WERI-Rb-1 (cell line): ENCODE data around the gene SLC38A6.
"Not testable (repeated sequence)": the region's sequence is repeated elsewhere in the genome, so short reads cannot be mapped to it uniquely, and the experiment has no call there.

Experiments used
- DNase-seq: peaks from one replicate; pipeline ENCODE4 v3.0.0-alpha.2; 2020
- H3K27ac ChIP-seq: fragments of 250-450 bp; sonication (Bioruptor Pico); 2 replicates; pipeline ENCODE4 v1.5.1; 2020; ENCODE audit warnings: mild to moderate bottlenecking, moderate library complexity
- H3K27me3 ChIP-seq: fragments of 250-450 bp; sonication (Bioruptor Pico); 2 replicates; pipeline ENCODE4 v1.5.1; 2021; ENCODE audit warnings: mild to moderate bottlenecking, low read depth, moderate library complexity; ENCODE audit not compliant: insufficient read depth, severe bottlenecking
- H3K36me3 ChIP-seq: fragments of 250-450 bp; sonication (Bioruptor Pico); 2 replicates; pipeline ENCODE4 v1.5.1; 2020; ENCODE audit warnings: mild to moderate bottlenecking, moderate library complexity
- H3K4me3 ChIP-seq: 2 replicates; pipeline ENCODE4 v1.5.1; 2011; ENCODE audit warnings: low read depth, mild to moderate bottlenecking, control low read depth, low read length
- H3K9me3 ChIP-seq: fragments of 250-450 bp; sonication (Bioruptor Pico); 2 replicates; pipeline ENCODE4 v1.5.1; 2021; ENCODE audit warnings: mild to moderate bottlenecking, moderate library complexity; ENCODE audit not compliant: severe bottlenecking
- TF ChIP-seq, protein P1 (sequence below): IDR thresholded peaks from 2 replicates; pipeline ENCODE4 v1.5.1; 2011; ENCODE audit warnings: low read depth, mild to moderate bottlenecking, control low read depth, inconsistent platforms, low read length

SLC38A6 gene

DNA sequence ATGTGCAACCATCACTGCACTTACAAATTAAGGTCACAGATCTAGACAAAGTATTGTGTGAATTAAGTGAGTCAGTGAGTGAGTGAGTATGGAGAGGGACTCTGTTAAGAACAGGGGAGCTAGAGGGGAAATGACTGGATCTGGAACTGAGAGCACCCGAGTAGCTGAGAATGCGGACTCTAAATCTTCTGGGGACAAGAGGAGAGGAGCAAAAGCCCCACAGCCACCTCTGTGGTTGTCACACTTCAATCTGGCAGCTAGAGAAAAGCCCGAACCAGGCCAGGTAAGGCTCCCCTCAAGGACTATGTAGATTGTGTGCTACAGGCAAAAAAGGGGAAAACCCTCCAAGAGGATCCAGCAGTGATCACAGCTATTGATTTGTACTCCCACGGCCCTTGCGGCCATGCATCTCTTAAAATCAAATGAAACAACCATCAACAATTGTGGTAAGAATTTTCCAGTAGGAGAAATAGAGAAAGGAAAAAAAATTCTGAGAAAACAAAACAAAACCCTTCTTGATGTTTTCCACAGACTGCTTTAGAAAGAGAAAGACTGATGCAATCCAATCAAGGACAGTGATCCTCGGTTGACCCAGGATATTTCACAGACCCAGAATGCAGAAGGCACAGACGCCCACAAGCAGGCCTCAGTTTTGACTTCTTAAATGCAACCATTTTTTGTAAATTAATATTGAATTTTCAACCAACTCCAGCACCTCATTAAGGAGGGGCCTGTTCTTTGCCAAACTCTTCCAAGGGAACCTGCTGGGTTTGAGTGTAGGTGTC lies 109.6 kb downstream of the SLC38A6 start:
- H3K27ac ChIP-seq, result no peak overlapping the region
- H3K27me3 ChIP-seq, result no peaks in the 10 kb centered on the region
- no peaks in the 10 kb centered on the region for H3K36me3 ChIP-seq
- no peaks in the 10 kb centered on the region for H3K9me3 ChIP-seq
- TF ChIP-seq, protein P1, sequence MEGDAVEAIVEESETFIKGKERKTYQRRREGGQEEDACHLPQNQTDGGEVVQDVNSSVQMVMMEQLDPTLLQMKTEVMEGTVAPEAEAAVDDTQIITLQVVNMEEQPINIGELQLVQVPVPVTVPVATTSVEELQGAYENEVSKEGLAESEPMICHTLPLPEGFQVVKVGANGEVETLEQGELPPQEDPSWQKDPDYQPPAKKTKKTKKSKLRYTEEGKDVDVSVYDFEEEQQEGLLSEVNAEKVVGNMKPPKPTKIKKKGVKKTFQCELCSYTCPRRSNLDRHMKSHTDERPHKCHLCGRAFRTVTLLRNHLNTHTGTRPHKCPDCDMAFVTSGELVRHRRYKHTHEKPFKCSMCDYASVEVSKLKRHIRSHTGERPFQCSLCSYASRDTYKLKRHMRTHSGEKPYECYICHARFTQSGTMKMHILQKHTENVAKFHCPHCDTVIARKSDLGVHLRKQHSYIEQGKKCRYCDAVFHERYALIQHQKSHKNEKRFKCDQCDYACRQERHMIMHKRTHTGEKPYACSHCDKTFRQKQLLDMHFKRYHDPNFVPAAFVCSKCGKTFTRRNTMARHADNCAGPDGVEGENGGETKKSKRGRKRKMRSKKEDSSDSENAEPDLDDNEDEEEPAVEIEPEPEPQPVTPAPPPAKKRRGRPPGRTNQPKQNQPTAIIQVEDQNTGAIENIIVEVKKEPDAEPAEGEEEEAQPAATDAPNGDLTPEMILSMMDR, result no peak
- no peak for DNase-seq
- H3K4me3 ChIP-seq, result no peak overlapping the region

DNA sequence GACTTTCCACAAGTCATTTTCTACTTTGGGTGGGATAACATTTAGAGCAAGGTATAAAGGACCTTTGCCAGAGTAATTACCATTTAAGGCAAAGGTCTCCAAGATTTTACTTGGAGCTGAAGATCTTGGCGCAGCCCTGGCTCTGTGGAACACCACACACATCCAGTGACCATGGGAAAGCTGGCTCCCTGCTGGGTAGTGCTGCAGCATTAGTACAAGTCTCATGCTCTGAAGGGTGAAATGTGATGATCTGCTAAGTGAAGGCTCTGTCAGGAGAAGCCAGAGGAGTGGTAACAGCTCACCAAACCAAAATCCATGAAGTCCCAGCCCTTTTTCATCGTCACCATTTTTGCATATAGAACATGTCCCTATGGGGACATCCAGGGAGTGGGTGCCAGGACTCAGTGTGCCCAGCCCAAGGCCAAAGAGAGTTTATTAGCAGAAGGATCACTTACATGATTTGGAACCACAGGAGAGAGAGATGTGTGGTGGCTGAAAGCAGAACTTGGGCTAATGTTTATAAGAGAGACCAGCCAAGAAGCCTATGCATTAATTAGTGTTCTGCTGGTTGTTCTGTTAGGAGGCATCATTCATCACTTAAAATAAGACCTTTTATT lies 110.7 kb downstream of the SLC38A6 start:
- DNase-seq, result no peak
- Histone ChIP-seq H3K36me3 (no peaks in the 10 kb centered on the region), H3K27me3 (no peaks in the 10 kb centered on the region), H3K4me3 (no peak overlapping the region), H3K9me3 (no peaks in the 10 kb centered on the region), H3K27ac (no peak overlapping the region)
- TF ChIP-seq, protein P1, result no peak

DNA sequence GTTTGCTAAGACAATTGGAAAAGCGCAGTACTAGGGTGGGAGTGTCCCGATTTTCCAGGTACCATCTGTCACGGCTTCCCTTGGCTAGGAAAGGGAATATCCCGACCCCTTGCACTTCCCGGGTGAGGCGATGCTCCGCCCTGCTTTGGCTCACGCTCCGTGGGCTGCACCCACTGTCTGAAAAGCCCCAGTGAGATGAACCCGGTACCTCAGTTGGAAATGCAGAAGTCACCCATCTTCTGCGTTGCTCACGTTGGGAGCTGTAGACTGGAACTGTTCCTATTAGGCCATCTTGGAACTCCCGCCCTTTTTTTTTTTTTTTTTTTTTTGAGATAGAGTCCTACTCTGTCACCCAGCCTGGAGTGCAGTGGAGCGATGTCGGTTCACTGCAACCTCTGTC lies 117.1 kb downstream of the SLC38A6 start:
- H3K9me3 ChIP-seq, H3K36me3 ChIP-seq, DNase-seq, H3K27me3 ChIP-seq, H3K27ac ChIP-seq, H3K4me3 ChIP-seq: not testable (repeated sequence)

DNA sequence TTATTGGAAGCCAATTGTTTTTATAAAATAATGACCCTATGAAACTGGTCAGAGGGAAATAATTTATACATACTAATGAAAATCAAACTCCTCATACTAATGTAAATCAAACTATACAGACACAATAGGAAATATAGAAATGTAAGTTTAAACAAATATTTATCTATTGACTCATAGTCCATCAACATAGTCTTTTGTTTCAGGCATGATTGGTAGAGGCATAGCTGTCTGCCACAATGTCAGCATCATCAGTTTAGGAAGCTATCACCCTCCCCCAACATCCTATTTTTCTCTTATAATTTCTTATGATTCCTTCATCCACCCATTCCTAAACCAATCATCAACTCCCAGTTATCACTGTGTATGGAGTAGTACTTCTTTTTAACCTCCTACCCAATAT lies 117.7 kb downstream of the SLC38A6 start:
- Histone ChIP-seq H3K27ac (no peak overlapping the region), H3K9me3 (no peaks in the 10 kb centered on the region), H3K4me3 (no peak overlapping the region), H3K27me3 (no peaks in the 10 kb centered on the region), H3K36me3 (no peaks in the 10 kb centered on the region)
- TF ChIP-seq, protein P1, result no peak
- no peak for DNase-seq

DNA sequence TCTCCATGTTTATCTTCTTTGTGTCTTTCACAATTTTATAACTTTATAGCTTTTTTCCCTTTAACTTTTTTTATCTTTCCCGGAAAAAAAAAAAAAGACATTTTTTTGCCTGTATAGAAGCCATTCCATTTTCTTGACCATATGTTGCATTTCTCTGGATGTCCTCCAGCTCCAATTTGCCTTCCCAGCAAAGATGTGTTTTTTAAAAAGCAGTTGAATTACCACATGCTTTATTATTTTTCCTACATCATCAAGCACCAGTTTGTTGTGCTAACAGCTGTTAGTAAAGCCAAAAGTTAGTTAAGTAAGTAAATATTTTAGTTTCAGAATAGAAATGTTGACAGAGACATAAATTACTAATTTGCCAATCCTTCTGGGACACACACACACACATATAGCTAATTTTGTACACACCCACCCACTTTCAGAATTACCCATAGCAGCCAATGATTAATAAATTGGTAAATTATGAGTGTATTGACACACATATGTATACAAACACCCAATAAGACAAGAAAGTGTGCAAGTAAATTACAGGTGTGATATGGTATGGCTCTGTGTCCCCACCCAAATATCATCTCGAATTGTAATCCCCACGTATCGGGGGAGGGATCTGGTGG lies 118.3 kb downstream of the SLC38A6 start:
- no peaks in the 10 kb centered on the region for H3K27me3 ChIP-seq
- no peaks in the 10 kb centered on the region for H3K36me3 ChIP-seq
- TF ChIP-seq, protein P1, result no peak
- DNase-seq, result no peak
- H3K27ac ChIP-seq, result no peak overlapping the region
- no peaks in the 10 kb centered on the region for H3K9me3 ChIP-seq
- H3K4me3 ChIP-seq, result no peak overlapping the region

DNA sequence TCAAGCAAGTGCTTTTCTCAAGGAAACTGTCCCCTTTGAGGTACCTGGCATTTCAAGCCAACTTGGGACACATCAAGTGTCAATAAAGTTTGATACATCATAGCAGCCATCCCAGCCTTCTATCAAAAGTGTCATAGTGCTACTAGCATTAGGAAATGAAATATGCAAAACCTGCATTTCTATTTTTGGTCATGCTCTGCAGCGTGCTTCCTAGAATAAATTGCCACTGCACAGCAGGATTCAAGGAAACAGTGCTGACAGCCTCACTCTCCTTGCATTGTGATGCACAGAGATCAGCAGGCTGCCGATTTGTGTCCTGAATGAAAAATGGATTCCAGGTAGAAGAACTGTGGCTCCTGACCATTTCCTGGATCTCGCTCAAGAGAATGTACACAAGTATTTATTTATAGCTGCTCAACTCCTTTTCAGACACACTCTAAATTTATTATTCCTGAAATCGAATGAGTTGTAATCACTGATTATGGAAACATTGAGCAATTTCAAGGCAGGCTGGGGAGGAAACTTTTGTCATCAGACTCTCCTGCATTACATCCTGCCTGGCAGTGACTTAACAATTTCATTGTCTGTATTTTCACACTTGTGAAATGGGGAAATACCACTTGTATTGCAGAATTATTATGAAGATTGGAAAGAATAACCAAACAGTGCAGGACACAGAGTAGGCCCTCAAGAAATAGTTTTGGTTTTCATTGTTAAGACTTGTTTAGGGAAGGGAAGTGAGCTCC lies 120.9 kb downstream of the SLC38A6 start:
- H3K27me3 ChIP-seq, result no peaks in the 10 kb centered on the region
- H3K27ac ChIP-seq, result no peak overlapping the region
- no peaks in the 10 kb centered on the region for H3K9me3 ChIP-seq
- H3K36me3 ChIP-seq, result no peaks in the 10 kb centered on the region
- TF ChIP-seq, protein P1, result no peak
- DNase-seq, result no peak
- H3K4me3 ChIP-seq, result no peak overlapping the region
